Measurements from ENCODE around the gene ITGAE.

Gene ITGAE

GRCh38 chr17:3821101-3821500, 20.1 kb upstream of the ITGAE start:
- Histone ChIP-seq H3K27ac (no peak overlapping the region), H3K27me3 (replicated peaks) (no peaks in the 10 kb centered on the region), H3K36me3 (replicated peaks) (peaks cover 63% of the 10 kb centered on the region), H3K4me3 (ENCODE audit: low read depth, low read length) (no peak overlapping the region)
- no peak for DNase-seq
- in situ Hi-C loops (cut with HindIII; ENCODE audit: low pct_ligation_motif_present, low sequenced_read_pairs), result no loop called here
- TF ChIP-seq CTCF (IDR thresholded peaks at IDR 0.05; ENCODE audit: low read depth, low read length, missing control alignments), result no peak

- DNase-seq, result no peak
- H3K4me3 ChIP-seq (ENCODE audit: low read depth, low read length), result no peak overlapping the region
- peaks cover 71% of the 10 kb centered on the region for H3K36me3 ChIP-seq (replicated peaks)
These were observed 17.8 kb upstream of the ITGAE start for GRCh38 chr17:3818786-3819185.

GRCh38 chr17:3817851-3818605, 17.0 kb upstream of the ITGAE start:
- no peak for TF ChIP-seq CTCF (IDR thresholded peaks at IDR 0.05; ENCODE audit: low read depth, low read length, missing control alignments)
- Histone ChIP-seq H3K27ac (no peak overlapping the region), H3K4me3 (ENCODE audit: low read depth, low read length) (no peak overlapping the region), H3K27me3 (replicated peaks) (no peaks in the 10 kb centered on the region), H3K36me3 (replicated peaks) (peaks cover 74% of the 10 kb centered on the region)
- DNase-seq, result no peak
- in situ Hi-C loops (cut with HindIII; ENCODE audit: low pct_ligation_motif_present, low sequenced_read_pairs), result no loop called here

More at GRCh38 chr17:3818786-3819185, 17.8 kb upstream of the ITGAE start:
- Histone ChIP-seq H3K27ac (no peak overlapping the region), H3K27me3 (replicated peaks) (no peaks in the 10 kb centered on the region)
- in situ Hi-C loops (cut with HindIII; ENCODE audit: low pct_ligation_motif_present, low sequenced_read_pairs), result no loop called here
- no peak for TF ChIP-seq CTCF (IDR thresholded peaks at IDR 0.05; ENCODE audit: low read depth, low read length, missing control alignments)

GRCh38 chr17:3815925-3816324, 14.9 kb upstream of the ITGAE start:
- TF ChIP-seq CTCF (IDR thresholded peaks at IDR 0.05; ENCODE audit: low read depth, low read length, missing control alignments), result peak; percentile 55
- in situ Hi-C loops (cut with HindIII; ENCODE audit: low pct_ligation_motif_present, low sequenced_read_pairs), result no loop called here
- peaks cover 60% of the 10 kb centered on the region for H3K36me3 ChIP-seq (replicated peaks)

GRCh38 chr17:3815122-3815521, 14.1 kb upstream of the ITGAE start:
- H3K27me3 ChIP-seq (replicated peaks), result no peaks in the 10 kb centered on the region
- in situ Hi-C loops (cut with HindIII; ENCODE audit: low pct_ligation_motif_present, low sequenced_read_pairs), result no loop called here
- no peak for DNase-seq
- H3K27ac ChIP-seq, result no peak overlapping the region
- no peak for TF ChIP-seq CTCF (IDR thresholded peaks at IDR 0.05; ENCODE audit: low read depth, low read length, missing control alignments)
- H3K4me3 ChIP-seq (ENCODE audit: low read depth, low read length), result no peak overlapping the region
- peaks cover 56% of the 10 kb centered on the region for H3K36me3 ChIP-seq (replicated peaks)

More at GRCh38 chr17:3815925-3816324, 14.9 kb upstream of the ITGAE start:
- no peaks in the 10 kb centered on the region for H3K27me3 ChIP-seq (replicated peaks)
- no peak overlapping the region for H3K4me3 ChIP-seq (ENCODE audit: low read depth, low read length)
- no peak for DNase-seq
- no peak overlapping the region for H3K27ac ChIP-seq

- no peak overlapping the region for H3K27ac ChIP-seq
- H3K27me3 ChIP-seq (replicated peaks), result no peaks in the 10 kb centered on the region
- no peak for DNase-seq
- TF ChIP-seq CTCF (IDR thresholded peaks at IDR 0.05; ENCODE audit: low read depth, low read length, missing control alignments), result no peak
- H3K4me3 ChIP-seq (ENCODE audit: low read depth, low read length), result no peak overlapping the region
- peaks cover 53% of the 10 kb centered on the region for H3K36me3 ChIP-seq (replicated peaks)
- in situ Hi-C loops (cut with HindIII; ENCODE audit: low pct_ligation_motif_present, low sequenced_read_pairs), result no loop called here
These were observed 13.4 kb upstream of the ITGAE start for GRCh38 chr17:3814361-3814760.
